NCI-H1092 (cell line): Measurements from ENCODE around the gene FMN1.

Source experiments
- DNase-seq: peaks from one replicate; lab custom pipeline; 2025; lab: John Stamatoyannopoulos, UW

FMN1 gene

DNA sequence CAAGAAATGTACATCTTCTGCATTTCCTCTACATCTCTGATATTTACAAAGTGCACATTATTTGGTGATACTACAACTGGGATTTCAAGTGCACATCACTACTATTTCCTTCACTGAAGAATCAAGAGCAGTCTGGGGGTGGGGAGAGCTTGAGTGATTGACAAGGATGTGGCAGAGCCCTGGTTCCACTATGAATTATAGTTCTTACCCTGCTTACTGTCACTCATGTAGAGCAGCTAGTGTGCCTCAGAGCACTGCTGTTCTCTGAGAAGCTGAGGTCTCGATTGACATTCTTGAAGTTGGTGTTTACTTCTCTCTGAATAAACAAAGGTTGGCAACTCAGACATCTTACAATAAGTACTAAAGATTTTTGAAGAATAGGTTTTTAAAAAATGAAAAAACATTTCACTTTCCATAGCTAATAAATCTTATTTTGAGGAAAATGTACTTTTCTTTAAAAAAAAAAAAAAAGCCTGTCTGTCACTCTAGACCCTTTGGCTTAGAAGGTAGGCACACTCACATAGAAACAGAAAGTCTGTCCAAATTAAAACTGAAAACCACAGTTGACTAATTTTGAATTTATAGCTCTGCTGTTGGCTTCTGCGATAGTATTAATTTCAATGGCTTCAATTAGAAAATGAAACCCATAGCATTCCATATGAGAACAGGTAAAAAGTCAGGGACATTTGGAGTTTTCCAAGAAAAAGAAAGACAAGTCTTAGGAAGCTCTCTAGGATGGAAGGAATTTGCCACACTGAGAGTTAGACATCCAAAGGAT, 471.2 kb downstream of the FMN1 start:
- DNase-seq: no peak

- DNase-seq: no peak
Observed at GRCh38 chr15:32722136-32722535, 472.4 kb downstream of the FMN1 start.

- DNase-seq: no peak
Observed at GRCh38 chr15:32721596-32721995, 472.9 kb downstream of the FMN1 start.

GRCh38 chr15:32718821-32719716, 475.4 kb downstream of the FMN1 start:
- DNase-seq: no peak

GRCh38 chr15:32718227-32718820, 476.2 kb downstream of the FMN1 start:
- DNase-seq: peak; percentile 2

- DNase-seq: no peak
Observed at GRCh38 chr15:32717426-32718226, 476.9 kb downstream of the FMN1 start, which contains the start of gene GREM1. TSS of gene GREM1 (plus strand) at chr15:32718004. CDS start at chr15:32730691, 12,687 bp downstream.

- DNase-seq: no peak
Observed at GRCh38 chr15:32716915-32717425, 477.5 kb downstream of the FMN1 start.

DNA sequence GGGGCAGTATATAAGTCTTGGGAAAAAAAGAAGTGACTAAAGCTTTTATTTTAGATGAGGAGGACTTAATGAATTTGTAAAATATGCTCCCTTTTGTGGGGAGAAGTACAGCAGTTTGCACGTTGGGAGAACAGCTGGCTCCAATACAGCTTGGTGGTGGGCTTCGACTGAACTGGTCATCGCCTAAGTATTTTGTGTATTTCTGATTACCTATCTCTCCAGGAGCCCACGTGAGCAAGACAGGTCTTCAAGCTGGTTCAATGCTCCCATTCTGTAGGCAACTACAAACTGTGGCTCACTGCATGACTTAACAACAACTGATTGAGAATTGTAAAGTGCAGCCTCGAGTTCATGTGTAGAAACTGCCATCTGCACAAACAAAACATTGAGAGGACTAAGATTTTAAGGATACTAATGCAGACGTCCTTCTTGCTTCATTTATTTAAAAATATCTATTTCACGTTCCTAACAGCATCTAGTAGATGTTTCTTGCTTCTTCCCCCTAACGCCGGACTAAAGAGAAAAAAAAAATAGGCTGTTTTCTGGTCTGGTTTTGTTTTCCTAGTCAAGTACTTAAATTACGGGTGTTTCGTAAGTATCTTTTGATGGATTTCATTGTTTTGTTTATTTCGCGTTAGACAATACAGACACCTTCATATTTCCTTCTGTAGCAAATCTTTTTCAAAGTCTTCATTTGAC, 478.1 kb downstream of the FMN1 start:
- no peak for DNase-seq
